GM12878 (cell line): ENCODE measurements around the gene ZNF180.

Experiments used
- CHD2 ChIP-seq: IDR thresholded peaks from 2 replicates; pipeline ENCODE4 v1.6.1; 2011; ENCODE audit warnings: low read depth, low read length, improper control_type of control experiment, borderline replicate concordance
- JUND ChIP-seq: IDR thresholded peaks from 2 replicates; pipeline ENCODE4 v1.6.1; 2012; ENCODE audit warnings: low read depth, mild to moderate bottlenecking, low read length, improper control_type of control experiment, moderate library complexity
- POLR2A ChIP-seq: IDR thresholded peaks from 2 replicates; pipeline ENCODE4 v1.6.1; 2011; ENCODE audit warnings: low read depth, mild to moderate bottlenecking, low read length
- POLR2AphosphoS5 ChIP-seq: IDR thresholded peaks from 2 replicates; pipeline ENCODE4 v1.6.1; 2011; ENCODE audit warnings: mild to moderate bottlenecking, low read length, inconsistent platforms
- SIN3A ChIP-seq: IDR thresholded peaks from 2 replicates; pipeline ENCODE4 v1.6.1; 2012; ENCODE audit warnings: low read depth, low read length, improper control_type of control experiment
- ZNF24 ChIP-seq: fragments of 450-650 bp; IDR thresholded peaks from 2 replicates; pipeline ENCODE4 v1.6.1; 2017; ENCODE audit warnings: antibody characterized with exemption, mild to moderate bottlenecking
- TF ChIP-seq, protein P1 (sequence below): fragments of 450-650 bp; IDR thresholded peaks from 2 replicates; pipeline ENCODE4 v1.6.1; 2017; ENCODE audit warnings: mild to moderate bottlenecking, low read depth, inconsistent platforms; ENCODE audit not compliant: poor library complexity, severe bottlenecking
- TF ChIP-seq, protein P2 (sequence below), 3 experiments: IDR thresholded peaks in 2 of 3; conservative IDR thresholded peaks in 1 of 3; 2 replicates each; pipeline ENCODE4 v1.5.1; 2011; ENCODE audit warnings: low read depth in 3 of 3, low read length in 3 of 3, mild to moderate bottlenecking in 3 of 3, control low read depth in 2 of 3, moderate library complexity in 2 of 3, inconsistent platforms in 1 of 3, mixed read lengths in 1 of 3; ENCODE audit not compliant: control insufficient read depth in 2 of 3, insufficient read depth in 1 of 3; ENCODE audit errors: extremely low read depth in 1 of 3

DNA sequence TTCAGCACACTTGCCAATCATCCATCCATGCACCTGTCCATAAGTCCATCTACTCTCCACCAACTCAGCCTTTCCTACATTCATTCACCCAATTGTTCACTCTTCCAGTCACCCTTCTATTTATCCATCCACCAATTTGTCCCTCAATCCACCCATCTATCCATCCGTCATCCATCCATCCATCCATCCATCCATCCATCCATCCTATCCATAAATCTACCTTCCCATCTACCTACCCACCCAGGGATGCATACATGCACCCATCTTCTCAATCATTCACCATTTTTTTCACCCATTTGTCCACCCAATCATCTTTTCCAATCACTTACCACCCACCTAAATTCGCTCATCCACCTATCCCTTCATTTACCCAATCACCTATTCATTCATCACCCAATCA lies 43.7 kb upstream of the ZNF180 start:
- TF ChIP-seq ZNF24: no peak
- no peak for TF ChIP-seq POLR2AphosphoS5
- no peak for TF ChIP-seq CHD2
- TF ChIP-seq JUND: no peak
- TF ChIP-seq, protein P1, sequence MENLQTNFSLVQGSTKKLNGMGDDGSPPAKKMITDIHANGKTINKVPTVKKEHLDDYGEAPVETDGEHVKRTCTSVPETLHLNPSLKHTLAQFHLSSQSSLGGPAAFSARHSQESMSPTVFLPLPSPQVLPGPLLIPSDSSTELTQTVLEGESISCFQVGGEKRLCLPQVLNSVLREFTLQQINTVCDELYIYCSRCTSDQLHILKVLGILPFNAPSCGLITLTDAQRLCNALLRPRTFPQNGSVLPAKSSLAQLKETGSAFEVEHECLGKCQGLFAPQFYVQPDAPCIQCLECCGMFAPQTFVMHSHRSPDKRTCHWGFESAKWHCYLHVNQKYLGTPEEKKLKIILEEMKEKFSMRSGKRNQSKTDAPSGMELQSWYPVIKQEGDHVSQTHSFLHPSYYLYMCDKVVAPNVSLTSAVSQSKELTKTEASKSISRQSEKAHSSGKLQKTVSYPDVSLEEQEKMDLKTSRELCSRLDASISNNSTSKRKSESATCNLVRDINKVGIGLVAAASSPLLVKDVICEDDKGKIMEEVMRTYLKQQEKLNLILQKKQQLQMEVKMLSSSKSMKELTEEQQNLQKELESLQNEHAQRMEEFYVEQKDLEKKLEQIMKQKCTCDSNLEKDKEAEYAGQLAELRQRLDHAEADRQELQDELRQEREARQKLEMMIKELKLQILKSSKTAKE: no peak
- no peak for TF ChIP-seq POLR2A
- TF ChIP-seq SIN3A: no peak
- TF ChIP-seq, protein P2, sequence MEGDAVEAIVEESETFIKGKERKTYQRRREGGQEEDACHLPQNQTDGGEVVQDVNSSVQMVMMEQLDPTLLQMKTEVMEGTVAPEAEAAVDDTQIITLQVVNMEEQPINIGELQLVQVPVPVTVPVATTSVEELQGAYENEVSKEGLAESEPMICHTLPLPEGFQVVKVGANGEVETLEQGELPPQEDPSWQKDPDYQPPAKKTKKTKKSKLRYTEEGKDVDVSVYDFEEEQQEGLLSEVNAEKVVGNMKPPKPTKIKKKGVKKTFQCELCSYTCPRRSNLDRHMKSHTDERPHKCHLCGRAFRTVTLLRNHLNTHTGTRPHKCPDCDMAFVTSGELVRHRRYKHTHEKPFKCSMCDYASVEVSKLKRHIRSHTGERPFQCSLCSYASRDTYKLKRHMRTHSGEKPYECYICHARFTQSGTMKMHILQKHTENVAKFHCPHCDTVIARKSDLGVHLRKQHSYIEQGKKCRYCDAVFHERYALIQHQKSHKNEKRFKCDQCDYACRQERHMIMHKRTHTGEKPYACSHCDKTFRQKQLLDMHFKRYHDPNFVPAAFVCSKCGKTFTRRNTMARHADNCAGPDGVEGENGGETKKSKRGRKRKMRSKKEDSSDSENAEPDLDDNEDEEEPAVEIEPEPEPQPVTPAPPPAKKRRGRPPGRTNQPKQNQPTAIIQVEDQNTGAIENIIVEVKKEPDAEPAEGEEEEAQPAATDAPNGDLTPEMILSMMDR (IDR thresholded peaks at IDR 0.05 in 2 of 3, conservative IDR thresholded peaks at IDR 0.05 in 1 of 3; ENCODE audit: control insufficient read depth in 2 of 3, extremely low read depth in 1 of 3, insufficient read depth in 1 of 3, low read depth in 3 of 3, low read length in 3 of 3): no peak
